Kidney tubule cell (primary cell): ENCODE measurements around the gene AQP5.

ENCODE experiments used
- DNase-seq: peaks from one replicate; pipeline ENCODE4 v3.0.0-alpha.2; 2018; ENCODE audit warnings: low spot score

The AQP5 gene

DNA sequence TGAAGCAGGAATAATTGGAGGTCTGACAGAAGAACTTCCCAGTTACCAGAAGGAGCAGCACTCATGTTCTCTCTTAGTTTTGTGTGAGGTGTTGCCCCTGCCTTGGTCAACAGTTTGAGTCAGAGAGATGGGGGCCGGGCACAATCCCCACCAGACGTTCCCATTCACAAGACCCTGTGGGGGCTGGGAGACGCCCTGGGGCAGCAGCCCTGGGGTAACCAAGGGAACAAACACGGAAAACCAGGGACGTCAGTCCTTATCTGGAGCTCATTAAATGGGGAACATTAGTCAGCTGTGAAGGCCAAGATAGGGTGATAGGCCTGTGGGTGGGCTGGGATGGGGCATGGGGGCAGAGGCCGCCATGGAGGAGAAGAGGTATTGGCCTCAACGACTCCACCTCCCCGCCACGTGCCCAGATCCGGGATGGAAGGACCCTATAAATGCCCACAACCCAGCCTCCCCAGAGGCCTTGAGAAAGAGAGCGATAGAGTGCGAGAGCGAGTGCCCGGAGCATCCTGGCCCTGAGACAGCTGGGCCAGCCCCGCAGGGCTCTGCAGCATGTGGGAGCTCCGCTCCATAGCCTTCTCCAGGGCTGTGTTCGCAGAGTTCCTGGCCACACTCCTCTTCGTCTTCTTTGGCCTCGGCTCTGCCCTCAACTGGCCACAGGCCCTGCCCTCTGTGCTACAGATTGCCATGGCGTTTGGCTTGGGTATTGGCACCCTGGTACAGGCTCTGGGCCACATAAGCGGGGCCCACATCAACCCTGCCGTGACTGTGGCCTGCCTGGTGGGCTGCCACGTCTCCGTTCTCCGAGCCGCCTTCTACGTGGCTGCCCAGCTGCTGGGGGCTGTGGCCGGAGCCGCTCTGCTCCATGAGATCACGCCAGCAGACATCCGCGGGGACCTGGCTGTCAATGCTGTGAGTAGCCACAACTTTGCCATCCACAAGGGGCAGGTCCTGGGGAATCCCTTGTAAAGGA, 11.1 kb upstream of the AQP5 start, which contains the start of gene AQP2:
AQP2 (plus strand) TSS at position 465 of the 979 bp plus-strand sequence; CDS start at position 559, 94 bp downstream.
- no peak for DNase-seq

DNA sequence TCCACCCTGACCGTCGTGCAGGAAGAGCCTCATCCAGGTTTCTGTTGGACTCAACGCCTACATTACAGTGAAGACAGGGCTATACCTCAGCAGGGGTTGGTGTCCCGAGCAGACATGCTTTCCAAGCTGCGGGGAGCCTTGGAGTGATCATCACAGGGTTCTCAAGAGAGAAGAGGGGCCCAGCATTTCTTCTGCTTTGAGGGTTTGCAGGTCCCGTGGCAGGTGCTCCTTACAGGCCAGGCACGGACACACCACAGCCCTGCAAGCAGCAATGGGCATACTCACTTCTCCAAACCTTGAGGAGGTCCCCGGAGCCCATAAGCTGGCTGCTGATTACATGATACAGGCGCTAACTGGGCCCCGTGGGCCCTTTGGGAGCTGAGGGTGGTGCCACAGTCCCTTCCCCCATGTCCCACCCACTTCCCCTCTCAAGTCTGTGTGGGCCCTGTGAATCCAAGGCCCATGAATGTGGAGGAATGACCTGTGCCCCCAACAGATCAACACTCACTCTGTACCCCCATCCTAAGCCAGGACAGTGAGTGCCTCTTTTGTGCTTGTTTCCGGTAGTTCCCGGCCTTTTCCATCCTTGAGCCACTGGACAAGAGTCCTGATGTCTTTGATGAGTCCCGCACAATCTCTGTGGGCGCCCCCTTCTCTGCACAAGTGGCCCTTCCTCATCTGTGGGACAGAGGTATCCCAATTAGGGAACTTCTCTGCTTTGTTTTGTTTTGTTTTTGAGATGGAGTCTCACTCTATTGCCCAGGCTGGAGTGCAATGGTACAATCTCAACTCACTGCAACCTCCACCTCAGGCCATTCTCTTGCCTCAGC, 10.0 kb upstream of the AQP5 start:
- DNase-seq = no peak

DNA sequence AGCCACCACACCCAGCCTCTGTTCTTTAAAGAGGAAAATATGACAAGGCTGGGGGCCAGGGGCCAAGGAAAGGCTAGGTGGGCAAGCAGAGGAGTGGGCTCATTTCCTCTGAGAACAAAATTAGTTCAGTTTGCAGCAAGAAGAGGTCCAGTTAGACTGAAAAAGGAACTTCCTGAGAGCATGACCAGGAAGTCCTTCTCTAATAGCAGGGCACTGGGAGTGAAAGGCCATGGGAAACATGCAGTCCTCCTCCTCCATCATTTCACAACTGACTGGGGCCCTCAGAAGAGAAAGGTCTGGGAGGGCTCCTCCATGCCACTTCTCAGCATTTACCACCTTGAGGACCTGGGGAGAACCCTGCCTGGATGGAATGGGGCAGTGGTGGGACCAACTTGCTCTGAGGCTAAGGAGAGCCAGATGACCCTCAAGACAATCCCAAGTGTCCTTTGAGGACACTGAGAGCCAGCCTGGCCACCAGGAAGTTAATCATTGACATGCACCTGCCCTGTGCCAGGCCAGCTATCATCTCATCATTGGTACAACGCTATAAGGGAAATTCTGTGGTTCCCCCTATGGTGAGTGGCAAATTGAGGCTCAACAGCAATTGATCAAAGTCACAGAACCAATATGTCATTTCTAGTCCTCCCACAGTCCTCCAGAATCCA, 9.1 kb upstream of the AQP5 start:
- DNase-seq = no peak

DNA sequence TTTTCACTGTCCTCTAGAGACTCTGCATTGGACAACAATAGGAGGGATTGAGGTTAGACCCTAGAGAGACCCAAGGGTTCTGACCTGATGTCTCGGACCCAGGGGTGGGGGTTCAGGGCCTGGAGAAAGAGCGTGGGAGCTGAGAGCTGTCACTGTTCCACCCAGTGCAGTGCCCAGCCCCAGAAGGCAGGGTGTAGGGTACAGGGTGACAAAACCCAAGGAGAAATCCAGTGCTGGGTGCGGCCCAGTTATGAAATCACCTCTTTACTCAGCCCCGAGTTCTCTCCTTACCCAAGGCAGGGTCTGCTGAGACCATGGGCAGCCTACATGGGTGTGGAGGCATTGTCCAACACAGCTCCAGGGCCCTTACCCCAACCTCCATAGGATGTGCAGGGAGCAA, 8.5 kb upstream of the AQP5 start:
- DNase-seq = no peak

DNA sequence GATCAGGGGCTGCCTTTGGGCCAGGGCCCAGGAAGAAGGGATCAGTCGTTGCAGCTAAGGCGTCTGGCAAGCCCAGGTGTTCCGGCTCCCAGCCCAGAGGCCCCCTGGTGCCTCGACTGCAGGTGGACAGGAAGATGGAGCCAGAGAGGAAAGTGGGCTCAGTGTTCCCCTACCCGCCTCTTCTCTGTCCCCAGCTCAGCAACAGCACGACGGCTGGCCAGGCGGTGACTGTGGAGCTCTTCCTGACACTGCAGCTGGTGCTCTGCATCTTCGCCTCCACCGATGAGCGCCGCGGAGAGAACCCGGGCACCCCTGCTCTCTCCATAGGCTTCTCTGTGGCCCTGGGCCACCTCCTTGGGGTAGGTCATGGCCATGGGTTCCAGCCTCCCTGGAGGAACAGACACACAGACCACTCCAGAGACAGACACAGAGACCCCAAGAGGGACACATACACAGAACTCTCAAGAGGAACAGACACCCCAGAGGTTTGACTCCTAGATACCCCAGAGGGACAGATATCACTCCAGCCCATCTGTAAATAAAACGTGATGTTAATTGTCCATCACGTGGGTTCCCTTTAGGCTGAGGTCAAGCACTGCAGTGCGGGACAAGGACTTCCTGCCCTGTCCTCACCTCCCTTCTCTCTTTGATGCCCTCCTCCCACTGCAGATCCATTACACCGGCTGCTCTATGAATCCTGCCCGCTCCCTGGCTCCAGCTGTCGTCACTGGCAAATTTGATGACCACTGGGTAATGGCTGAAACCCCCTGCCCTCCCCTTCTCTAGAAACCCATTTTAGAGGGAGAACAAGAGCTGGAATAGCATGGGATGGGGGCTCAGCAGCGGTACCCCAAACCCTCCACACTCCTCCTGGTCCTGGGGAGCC, 7.5 kb upstream of the AQP5 start:
- DNase-seq = no peak

DNA sequence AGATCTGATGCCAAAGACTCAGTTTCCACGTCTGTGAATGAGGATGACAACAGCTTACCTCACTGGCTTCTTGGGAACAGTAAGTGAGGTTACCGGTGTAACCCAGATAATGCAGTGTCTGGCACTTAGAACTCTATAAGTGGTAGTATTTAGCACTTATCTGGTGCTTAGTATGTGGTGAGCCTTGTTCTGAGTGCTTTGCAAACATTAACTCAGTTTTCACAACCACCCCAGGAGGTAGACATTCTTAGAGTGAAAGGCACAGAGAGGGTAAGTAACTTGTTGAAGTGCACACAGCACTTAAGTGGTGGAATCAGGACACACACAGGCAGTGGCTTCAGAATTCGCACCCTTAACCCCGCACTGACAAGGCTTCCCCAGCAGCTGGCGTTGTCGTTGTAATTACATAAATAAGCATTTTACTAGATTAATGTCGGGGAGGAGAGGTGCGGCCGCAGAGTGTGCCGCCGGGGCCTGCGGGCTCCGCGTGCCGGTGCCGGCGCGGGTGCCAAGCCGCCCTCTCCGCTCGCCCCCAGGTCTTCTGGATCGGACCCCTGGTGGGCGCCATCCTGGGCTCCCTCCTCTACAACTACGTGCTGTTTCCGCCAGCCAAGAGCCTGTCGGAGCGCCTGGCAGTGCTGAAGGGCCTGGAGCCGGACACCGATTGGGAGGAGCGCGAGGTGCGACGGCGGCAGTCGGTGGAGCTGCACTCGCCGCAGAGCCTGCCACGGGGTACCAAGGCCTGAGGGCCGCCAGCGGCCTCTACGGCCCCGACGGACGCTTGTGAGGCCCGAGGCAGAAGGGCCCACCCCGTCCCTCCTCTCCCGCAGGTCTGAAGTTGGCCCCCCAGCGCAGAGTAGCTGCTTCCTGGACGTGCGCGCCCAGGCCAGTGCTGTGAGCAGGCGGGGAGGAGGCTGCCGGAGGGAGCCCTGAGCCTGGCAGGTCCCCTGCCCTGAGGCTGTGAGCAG, 6.5 kb upstream of the AQP5 start:
- no peak for DNase-seq

DNA sequence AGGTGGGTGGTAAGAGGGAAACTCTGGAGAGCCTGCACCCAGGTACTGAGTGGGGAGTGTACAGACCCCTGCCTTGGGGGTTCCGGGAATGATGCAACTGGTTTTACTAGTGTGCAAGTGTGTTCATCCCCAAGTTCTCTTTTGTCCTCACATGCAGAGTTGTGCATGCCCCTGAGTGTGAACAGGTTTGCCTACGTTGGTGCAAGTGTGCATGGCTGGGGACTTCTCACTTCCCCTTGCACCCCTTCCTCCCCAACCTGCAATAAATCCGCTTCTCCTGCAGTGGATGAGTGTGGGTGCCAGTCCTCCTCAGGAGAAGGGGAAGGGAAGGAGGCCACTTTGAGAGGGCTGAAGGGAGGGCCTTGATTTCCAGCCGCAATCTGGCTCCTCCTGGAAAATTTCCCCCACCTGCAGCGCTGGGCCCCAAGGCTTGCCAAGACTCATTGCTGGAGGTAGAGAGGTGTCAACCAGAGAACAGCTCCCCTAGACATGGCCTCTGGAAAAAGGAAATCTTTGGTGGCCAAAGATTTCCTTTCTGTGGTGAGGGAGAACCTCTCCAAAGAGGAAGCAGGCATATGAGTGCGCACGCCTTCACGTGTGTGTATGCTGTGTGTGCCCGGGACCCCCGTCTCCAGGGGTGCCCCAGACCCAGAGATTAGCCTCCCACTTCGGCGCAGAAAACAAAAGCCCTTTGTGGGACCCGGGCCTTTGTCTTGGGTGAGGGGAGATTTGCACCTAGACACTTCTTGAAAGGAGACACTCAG, 5.6 kb upstream of the AQP5 start:
- no peak for DNase-seq

DNA sequence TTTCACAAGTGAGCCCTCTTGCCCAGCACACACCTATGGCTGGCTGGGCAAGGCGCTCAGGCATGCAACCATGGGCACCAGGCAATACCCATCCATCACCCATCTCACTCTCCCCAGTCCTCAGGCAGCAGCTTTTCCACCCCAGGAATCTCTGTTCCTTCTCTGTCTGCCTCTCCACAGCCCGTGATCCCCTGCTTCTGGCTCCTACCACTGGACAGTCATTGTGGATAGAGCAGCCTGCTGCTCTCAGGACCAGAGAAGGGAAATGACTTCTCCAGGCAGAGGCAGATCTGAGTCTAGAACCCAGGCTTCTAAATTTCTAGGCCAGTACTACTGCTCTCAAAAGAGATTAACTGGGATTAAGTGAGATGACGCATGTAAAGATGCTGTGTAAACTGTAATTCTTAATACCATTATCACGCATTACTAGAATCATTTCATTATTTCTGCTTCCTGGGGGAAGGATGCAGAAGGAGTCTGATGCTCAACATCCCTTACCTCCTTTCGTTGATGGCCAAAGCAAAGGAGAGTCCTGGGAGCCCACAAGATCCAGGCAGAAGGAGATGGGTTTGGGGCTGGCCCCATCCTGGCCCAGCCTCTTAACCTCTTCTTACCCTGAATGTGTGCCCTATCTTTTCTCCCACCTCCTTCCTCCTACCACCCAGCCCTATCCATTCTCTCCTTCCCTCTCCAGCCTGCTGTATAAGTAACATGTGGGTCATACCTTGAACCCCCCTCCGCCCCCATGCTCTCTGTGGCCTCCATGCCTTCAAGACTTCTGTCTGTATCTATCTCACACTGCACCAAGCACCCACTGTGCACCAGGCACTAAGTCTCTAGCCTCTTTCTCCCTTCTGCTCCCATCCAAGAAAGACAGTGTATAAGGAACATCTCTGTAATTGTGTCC, 4.8 kb upstream of the AQP5 start:
- peak; percentile 54 for DNase-seq

DNA sequence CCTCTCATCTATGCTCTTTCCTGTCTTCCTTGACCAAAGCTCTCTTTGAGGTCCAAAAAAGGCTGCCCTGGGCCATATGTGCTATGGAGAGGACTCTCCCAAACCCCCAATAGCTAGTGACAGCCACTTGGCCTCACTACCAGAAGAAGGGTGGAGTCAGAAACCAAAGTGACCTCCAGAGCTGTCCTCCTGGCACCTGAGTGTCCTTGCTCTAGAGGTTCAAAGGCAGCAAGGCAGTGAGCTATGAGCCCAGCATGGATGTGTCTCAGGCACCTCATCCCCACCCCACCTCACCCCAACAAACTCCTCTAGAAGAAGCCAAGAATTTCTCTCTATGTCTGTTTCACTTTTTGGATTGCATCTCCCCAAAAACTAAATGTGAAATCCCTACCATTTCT, 4.1 kb upstream of the AQP5 start:
- DNase-seq = no peak

DNA sequence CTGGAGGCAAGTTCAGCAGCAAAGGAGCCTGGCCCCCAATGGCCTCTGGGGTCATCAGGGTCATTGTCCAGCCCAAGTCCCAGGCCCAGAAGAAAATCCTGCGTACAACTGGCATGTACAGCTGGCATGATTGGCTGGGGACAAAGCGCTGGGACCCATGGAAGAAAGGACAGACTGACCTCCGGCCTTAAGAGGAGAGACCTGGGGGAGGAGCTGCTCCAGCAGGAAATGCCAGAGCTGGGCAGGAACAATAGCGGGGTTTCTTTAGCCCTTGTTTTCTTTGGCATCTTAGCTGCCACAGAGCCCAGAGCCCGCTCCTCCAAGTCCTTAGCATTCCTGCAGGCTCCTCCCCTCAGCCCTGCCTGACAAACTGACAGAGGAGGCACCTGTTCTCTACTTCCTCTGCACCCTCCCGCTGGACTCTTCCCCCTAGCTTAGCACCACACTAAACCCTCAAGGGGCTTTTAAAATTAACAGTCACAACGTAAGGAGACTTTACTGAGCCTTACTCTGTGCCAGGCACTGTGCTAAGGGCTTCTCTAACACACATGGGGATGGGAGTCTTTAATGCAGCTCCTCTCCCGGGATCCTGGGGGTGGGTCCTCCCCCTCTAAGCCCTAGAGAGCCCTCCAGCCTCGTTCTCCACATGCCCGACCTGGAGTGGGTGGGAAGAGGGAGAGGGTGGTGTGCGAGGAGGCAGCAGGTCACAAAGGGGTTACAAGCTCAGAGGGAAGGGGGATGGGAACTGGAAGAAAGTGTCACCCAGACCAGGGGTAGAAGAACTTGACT, 1.8 kb upstream of the AQP5 start:
- DNase-seq = peak; percentile 81

DNA sequence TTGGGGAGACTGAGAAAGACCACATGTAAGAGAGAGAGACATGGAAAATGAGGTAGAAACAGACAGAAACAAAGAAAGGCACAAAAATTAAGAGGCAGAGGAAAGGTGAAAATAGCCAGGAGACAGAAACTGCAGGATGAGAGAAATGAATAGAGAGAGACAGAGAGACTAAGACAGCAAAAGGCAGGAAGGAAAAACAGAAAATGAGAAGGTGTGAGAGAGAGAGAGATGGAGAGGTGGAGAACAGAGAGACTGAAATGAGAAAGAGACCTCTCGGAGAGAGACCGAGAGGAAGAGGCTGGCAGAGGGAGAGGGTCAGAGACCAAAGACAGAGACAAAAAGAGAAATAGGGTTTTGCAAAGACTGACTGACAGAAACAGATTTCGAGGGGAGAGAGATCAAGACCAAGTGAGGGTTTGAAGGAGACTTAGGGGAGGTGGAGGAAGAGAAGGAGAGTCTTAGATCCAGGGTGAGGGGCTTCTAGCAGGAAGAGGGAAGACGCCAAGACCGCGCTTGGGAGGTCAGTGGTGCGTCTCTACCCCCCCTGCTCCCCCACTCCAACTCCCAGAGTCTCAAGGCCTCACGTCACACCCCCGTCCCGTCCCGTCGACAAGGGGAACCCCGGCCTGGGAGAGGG, 1.1 kb upstream of the AQP5 start:
- DNase-seq = no peak

DNA sequence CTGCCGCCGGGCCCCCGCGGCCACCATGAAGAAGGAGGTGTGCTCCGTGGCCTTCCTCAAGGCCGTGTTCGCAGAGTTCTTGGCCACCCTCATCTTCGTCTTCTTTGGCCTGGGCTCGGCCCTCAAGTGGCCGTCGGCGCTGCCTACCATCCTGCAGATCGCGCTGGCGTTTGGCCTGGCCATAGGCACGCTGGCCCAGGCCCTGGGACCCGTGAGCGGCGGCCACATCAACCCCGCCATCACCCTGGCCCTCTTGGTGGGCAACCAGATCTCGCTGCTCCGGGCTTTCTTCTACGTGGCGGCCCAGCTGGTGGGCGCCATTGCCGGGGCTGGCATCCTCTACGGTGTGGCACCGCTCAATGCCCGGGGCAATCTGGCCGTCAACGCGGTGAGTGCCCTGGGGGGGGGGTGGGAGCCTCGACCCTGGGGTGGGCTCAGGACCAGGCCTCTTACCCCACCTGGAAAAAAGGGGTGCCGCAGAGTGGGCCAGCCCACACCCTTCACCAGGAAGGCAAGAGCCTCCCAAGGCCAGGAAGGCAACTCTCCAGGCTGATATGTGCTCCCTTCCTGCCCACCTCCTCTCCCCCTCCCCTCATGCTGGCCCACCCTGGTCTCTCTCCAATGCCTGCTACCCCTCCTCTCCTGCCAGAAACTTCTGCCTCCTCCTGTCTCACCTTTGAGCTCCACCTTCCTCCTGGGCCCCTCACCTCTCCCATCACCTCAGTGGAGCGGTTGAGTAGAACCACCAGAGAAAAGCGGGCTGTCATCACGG, 507 bp downstream of the AQP5 start:
- DNase-seq = no peak

DNA sequence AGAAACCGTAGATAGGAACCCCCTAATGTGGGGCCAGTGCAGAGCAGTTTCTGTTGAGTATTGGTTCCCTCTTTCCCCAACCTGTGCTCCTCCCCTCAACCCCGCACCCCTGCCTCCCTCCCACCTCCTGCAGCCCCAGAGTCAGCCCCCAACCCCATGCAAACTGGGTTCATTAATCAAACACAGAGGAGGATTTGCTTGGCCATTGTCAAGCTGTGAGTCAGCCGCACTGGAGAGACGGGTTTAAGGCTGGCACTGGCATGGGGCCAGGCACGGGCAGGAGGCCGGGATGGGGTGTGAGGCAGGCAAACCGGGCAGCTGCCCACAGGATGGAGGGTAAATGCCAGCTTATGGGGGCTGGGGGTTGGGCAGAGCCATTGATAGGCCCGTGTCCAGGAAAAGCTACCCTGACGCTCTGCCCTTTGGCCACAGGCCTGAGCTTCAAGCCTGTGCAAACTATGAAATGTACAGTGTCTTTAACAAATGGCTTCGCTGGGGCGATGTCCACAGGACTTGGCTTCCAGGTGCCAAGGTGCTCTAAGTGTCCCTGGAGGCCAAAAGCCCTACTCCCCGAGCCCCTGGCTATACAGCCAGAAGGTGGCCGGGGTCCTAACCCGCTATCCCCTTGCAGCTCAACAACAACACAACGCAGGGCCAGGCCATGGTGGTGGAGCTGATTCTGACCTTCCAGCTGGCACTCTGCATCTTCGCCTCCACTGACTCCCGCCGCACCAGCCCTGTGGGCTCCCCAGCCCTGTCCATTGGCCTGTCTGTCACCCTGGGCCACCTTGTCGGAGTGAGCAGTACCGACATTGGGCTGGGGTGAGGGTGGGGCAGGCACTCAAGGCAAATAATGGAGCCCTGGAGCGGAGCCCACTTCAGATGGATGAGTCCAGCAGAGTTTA, 1.4 kb downstream of the AQP5 start:
- DNase-seq = peak; percentile 87

DNA sequence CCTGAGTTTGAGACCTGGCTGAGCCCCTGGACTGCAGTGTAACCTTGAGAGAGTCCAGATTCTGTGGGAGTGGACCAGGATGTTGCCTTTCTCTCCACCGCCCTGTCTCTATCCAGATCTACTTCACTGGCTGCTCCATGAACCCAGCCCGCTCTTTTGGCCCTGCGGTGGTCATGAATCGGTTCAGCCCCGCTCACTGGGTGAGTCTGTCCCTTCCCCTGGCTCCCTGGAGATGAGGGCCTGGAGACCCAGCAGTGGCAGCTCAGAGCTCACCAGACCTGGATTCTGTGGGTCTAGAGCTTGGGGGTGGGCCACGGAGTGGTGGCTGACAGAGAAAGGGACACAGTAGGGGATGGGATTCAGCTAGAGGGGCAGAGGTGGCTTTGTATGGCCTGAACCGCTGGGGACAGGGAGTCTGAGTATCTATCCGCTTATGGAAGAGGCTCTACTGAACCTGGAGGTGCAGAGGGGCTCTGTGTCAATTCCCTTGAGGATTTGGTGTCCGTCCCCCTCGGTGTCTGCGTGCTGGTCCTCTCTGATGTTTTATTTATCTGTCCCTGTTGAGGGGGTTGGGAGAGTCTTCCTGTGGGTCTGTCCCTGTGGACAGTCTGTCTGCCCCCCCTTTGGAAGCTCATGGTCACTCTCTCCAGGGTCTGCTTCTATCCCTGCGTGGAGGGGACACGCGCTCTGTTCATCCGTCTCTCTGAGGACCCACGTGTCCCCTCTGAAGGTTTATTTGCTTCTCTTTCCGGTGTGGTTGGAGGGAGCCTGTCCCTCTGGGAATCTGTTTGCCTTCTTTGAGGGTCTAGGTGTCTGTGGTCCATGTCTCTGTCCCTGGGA, 2.5 kb downstream of the AQP5 start:
- no peak for DNase-seq
